ENCODE measurements around the gene APLNR. TPM values are rescaled to one million over a fixed set of nuclear protein-coding genes. Genes with fewer than 3 reads are reported as not detected.

The APLNR gene
- total and polyA plus RNA-seq, 10 donors = 3.0 to 319 (median 108) TPM

DNA sequence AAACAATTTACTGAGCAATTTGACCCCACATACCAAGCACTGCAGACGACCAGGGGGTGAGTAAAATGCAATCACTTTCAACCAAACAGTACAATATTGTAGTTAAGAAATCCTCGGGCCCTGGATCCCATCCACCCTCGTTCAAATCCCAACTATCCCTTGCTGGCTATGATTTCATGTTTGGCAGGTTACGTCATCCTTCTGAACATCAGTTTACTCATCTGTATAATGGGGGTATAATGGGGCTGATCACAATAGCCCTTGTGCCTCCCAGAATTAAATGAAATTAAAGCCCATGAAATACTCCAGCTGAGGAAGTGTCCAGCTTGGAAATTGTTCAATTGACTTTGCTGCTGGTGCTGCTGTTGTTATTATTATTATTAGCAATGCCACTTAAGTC lies 20.6 kb downstream of the APLNR start:
- intact Hi-C loops (cut with DNase I; ENCODE audit: low total_unique reads) = no loop called here
- WGBS, 5 donors = 66 to 78% (median 72%) methylated on average over 4 of the region's 4 CpGs
- H3K36me3 ChIP-seq = no peaks in the 10 kb centered on the region
- H3K4me3 ChIP-seq = no peak overlapping the region
- peak overlapping the region in 7 of 8 donors; percentile 10 to 66 (median 39) for H3K27ac ChIP-seq
- H3K27me3 ChIP-seq (replicated peaks in 1 of 7) = peaks cover 0 to 8% (median 0%) of the 10 kb centered on the region in 7 donors
- H3K9me3 ChIP-seq = no peaks in the 10 kb centered on the region
- DNase-seq = no peak
- H3K4me1 ChIP-seq = peaks cover 5 to 60% (median 29%) of the 10 kb centered on the region in 6 donors
- TF ChIP-seq POLR2A (IDR thresholded peaks at IDR 0.05) (no peak), POLR2AphosphoS5 (IDR thresholded peaks at IDR 0.05) (no peak)
- TF ChIP-seq, protein P1, sequence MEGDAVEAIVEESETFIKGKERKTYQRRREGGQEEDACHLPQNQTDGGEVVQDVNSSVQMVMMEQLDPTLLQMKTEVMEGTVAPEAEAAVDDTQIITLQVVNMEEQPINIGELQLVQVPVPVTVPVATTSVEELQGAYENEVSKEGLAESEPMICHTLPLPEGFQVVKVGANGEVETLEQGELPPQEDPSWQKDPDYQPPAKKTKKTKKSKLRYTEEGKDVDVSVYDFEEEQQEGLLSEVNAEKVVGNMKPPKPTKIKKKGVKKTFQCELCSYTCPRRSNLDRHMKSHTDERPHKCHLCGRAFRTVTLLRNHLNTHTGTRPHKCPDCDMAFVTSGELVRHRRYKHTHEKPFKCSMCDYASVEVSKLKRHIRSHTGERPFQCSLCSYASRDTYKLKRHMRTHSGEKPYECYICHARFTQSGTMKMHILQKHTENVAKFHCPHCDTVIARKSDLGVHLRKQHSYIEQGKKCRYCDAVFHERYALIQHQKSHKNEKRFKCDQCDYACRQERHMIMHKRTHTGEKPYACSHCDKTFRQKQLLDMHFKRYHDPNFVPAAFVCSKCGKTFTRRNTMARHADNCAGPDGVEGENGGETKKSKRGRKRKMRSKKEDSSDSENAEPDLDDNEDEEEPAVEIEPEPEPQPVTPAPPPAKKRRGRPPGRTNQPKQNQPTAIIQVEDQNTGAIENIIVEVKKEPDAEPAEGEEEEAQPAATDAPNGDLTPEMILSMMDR (IDR thresholded peaks at IDR 0.05 in 8 of 11, conservative IDR thresholded peaks at IDR 0.05 in 3 of 11) = no peak

DNA sequence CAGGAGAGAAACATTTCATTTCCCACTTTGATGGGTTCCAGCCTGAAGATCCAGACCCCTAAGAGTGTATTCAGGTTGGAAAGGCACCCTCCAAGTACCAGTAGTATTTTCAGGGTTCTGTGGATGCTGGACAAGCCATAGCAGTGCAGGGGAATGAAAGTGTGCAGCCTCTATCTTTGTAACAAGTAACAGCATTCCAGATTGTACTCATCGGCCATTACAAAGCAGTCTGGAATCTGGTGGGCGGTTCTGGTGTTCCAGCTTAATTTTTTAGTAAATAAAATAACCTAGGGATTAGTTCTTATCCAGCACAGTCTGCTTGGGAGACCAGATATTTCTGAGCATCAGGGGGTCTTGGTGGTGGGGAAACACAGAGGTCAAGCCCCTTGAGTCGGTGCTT lies 22.6 kb downstream of the APLNR start:
- WGBS, 5 donors = 56 to 89% (median 80%) methylated on average over 3 of the region's 3 CpGs
- intact Hi-C loops (cut with DNase I; ENCODE audit: low total_unique reads) = no loop called here
- H3K4me1 ChIP-seq = peaks cover 2 to 63% (median 37%) of the 10 kb centered on the region in 6 donors

DNA sequence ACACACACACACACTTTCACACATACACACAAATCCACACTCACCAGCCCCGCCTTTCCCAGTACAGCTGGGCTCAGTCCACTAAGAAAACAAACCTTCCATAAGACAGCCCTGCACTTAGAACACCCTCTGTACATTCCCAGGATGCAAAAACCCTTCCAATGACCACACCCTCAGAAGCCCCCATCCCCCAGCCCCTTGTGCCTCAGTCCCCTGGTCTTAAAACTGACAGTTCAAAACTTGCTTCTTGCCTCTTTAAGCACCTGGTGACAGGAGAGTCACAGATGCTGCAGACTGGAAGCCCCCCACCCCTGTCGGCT lies 23.0 kb downstream of the APLNR start:
- Histone ChIP-seq H3K4me1 (peaks cover 0 to 59% (median 33%) of the 10 kb centered on the region in 6 donors), H3K9me3 (no peaks in the 10 kb centered on the region), H3K27me3 (replicated peaks in 1 of 7) (peaks cover 0 to 9% (median 0%) of the 10 kb centered on the region in 7 donors), H3K27ac (peak overlapping the region in 5 of 8 donors; percentile 48 to 87 (median 79)), H3K4me3 (no peak overlapping the region), H3K36me3 (no peaks in the 10 kb centered on the region)
- intact Hi-C loops (cut with DNase I; ENCODE audit: low total_unique reads) = no loop called here
- 35 to 67% (median 57%) methylated on average over 2 of the region's 2 CpGs for WGBS, 5 donors
- DNase-seq = no peak
- TF ChIP-seq POLR2AphosphoS5 (IDR thresholded peaks at IDR 0.05) (no peak), POLR2A (IDR thresholded peaks at IDR 0.05) (no peak)
- TF ChIP-seq, protein P1 (IDR thresholded peaks at IDR 0.05 in 8 of 11, conservative IDR thresholded peaks at IDR 0.05 in 3 of 11) = no peak

More for the DNA sequence above, 22.6 kb downstream of the APLNR start:
- H3K27ac ChIP-seq = peak overlapping the region in 4 of 8 donors; percentile 74 to 87 (median 80)
- H3K4me3 ChIP-seq = no peak overlapping the region
- no peaks in the 10 kb centered on the region for H3K36me3 ChIP-seq
- peaks cover 0 to 9% (median 0%) of the 10 kb centered on the region in 7 donors for H3K27me3 ChIP-seq (replicated peaks in 1 of 7)
- H3K9me3 ChIP-seq = no peaks in the 10 kb centered on the region
- TF ChIP-seq POLR2AphosphoS5 (IDR thresholded peaks at IDR 0.05) = no peak
- TF ChIP-seq POLR2A (IDR thresholded peaks at IDR 0.05) = no peak
- TF ChIP-seq, protein P1 (IDR thresholded peaks at IDR 0.05 in 8 of 11, conservative IDR thresholded peaks at IDR 0.05 in 3 of 11) = no peak
- DNase-seq = no peak

DNA sequence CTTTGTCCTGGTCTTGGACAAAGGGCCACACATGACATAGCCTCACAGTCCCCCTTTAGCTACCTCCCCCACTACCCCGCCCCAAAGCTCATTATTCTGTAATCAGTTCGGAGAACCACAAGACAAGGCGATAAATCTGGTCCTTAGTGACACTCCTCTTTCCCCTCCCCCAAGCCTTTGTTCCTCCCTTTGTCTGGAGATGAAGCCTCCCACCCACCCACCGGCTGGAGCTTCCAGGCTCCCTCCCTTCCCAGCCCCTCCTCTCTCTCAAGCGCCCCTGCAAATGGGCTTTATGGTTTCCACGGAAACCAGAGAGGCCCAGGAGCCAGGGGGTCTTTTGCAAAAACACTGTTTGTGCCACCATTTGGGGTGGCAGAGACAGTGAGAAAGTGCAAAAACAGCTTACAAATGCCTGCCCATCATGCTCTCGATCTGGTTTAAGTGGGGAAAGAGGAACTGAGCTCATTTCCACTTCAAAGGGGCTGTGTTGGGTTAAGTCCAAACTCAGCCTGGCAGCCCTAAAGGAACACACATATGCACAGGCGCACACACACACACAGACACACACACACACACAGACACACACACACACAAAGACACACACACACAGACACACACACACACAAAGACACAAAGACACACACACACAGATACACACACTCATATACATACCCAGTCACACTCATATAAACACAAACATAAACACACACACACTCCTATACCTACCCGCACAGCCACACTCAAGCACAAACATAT lies 23.5 kb downstream of the APLNR start:
- Histone ChIP-seq H3K4me1 (peaks cover 0 to 53% (median 30%) of the 10 kb centered on the region in 6 donors), H3K36me3 (no peaks in the 10 kb centered on the region), H3K9me3 (no peaks in the 10 kb centered on the region), H3K27ac (peak overlapping the region; percentile 57 to 87 (median 76)), H3K27me3 (replicated peaks in 1 of 7) (peaks cover 0 to 9% (median 0%) of the 10 kb centered on the region in 7 donors), H3K4me3 (peak overlapping the region in 1 of 8 donors; percentile 23)
- TF ChIP-seq POLR2A (IDR thresholded peaks at IDR 0.05) = no peak
- TF ChIP-seq, protein P1 (IDR thresholded peaks at IDR 0.05 in 8 of 11, conservative IDR thresholded peaks at IDR 0.05 in 3 of 11) = no peak
- TF ChIP-seq POLR2AphosphoS5 (IDR thresholded peaks at IDR 0.05) = no peak
- intact Hi-C loops (cut with DNase I; ENCODE audit: low total_unique reads) = no loop called here
- no peak for DNase-seq
- 13 to 23% (median 14%) methylated on average over 9 of the region's 9 CpGs for WGBS, 5 donors
